HepG2 (cell line): Measurements from ENCODE around the gene ZNF189. TPM values are rescaled to one million over a fixed set of nuclear protein-coding genes. Genes with fewer than 3 reads are reported as not detected.

ENCODE experiments used
- HNRNPH1 ChIP-seq: fragments of 200-400 bp; formaldehyde crosslinking; optimal IDR thresholded peaks from 2 replicates; pipeline ENCODE3; 2017; ENCODE audit warnings: mild to moderate bottlenecking, low read depth, low read length
- NAIF1 ChIP-seq: sonication (generic); formaldehyde crosslinking; IDR thresholded peaks from 2 replicates; pipeline ENCODE4 v1.5.0; 2020; ENCODE audit warnings: mild to moderate bottlenecking, missing genetic modification reagents, borderline replicate concordance
- NFKBIZ ChIP-seq: IDR thresholded peaks from 2 replicates; pipeline ENCODE4 v1.6.1; 2018; ENCODE audit warnings: missing genetic modification reagents, missing compliant biosample characterization
- SIN3A ChIP-seq: IDR thresholded peaks from 2 replicates; pipeline ENCODE4 v1.6.1; 2011; ENCODE audit warnings: low read depth, mild to moderate bottlenecking, control low read depth, low read length, borderline replicate concordance
- ZEB1 ChIP-seq: IDR thresholded peaks from 2 replicates; pipeline ENCODE4 v1.6.1; 2012; ENCODE audit warnings: mild to moderate bottlenecking, low read depth, inconsistent platforms; ENCODE audit not compliant: insufficient replicate concordance
- ZFYVE20 ChIP-seq: sonication (generic); formaldehyde crosslinking; IDR thresholded peaks from 2 replicates; pipeline ENCODE4 v1.8.0; 2023; ENCODE audit warnings: low read depth, mild to moderate bottlenecking, moderate library complexity, missing genetic modification reagents, borderline replicate concordance
- ZNF343 ChIP-seq: sonication (generic); formaldehyde crosslinking; IDR thresholded peaks from 2 replicates; pipeline ENCODE4 v1.4.0; 2020; ENCODE audit warnings: mild to moderate bottlenecking, missing genetic modification reagents
- ZNF431 ChIP-seq: sonication (generic); formaldehyde crosslinking; IDR thresholded peaks from 2 replicates; pipeline ENCODE4 v1.9.0; 2022; ENCODE audit warnings: missing genetic modification reagents, low read depth, mild to moderate bottlenecking, borderline replicate concordance
- ZNF607 ChIP-seq: sonication (generic); formaldehyde crosslinking; IDR thresholded peaks from 2 replicates; pipeline ENCODE4 v1.5.1; 2020; ENCODE audit warnings: missing genetic modification reagents, mild to moderate bottlenecking, borderline replicate concordance
- polyA plus RNA-seq, 8 experiments: library from polyadenylated mRNA; depleted of rRNA in 3 of 8; stranded (reverse) in 7 of 8; unstranded in 1 of 8; fragments of >200 nt; fragmentation: Illumina TruSeq in 4 of 8; extraction: Trizol in 4 of 8; gene quantifications; 2 replicates each; pipeline versions ENCODE4 v1.2.1 to v1.2.3, GENCODE V29; 2011 to 2016; ENCODE audit warnings: low read depth in 4 of 8, missing spikeins in 1 of 8, mixed read lengths in 1 of 8; ENCODE audit not compliant: insufficient read depth in 1 of 8
- total RNA-seq, 5 experiments: library from RNA; depleted of rRNA; stranded (reverse); fragments of >200 nt; fragmentation: Illumina TruSeq; extraction: Trizol; gene quantifications; 2 replicates each; pipeline ENCODE4 v1.2.3, GENCODE V29; 2016; ENCODE audit warnings: low read depth in 1 of 5
- TF ChIP-seq, protein P1 (sequence below): sonication (generic); formaldehyde crosslinking; IDR thresholded peaks from 2 replicates; pipeline ENCODE4 v1.4.0; 2020; ENCODE audit warnings: missing genetic modification reagents, borderline replicate concordance
- TF ChIP-seq, protein P2 (sequence below): sonication (generic); formaldehyde crosslinking; IDR thresholded peaks from 2 replicates; pipeline ENCODE4 v1.8.1; 2023; ENCODE audit warnings: missing genetic modification reagents, inconsistent platforms, borderline replicate concordance
- TF ChIP-seq, protein P3 (sequence below): sonication (generic); formaldehyde crosslinking; IDR thresholded peaks from 2 replicates; pipeline ENCODE4 v1.4.0; 2020; ENCODE audit warnings: missing genetic modification reagents
- TF ChIP-seq, protein P4 (sequence below): sonication (generic); formaldehyde crosslinking; IDR thresholded peaks from 2 replicates; pipeline ENCODE4 v1.5.0; 2020; ENCODE audit warnings: mild to moderate bottlenecking, missing genetic modification reagents, borderline replicate concordance
- TF ChIP-seq, protein P5 (sequence below): IDR thresholded peaks from 2 replicates; pipeline ENCODE4 v1.6.1; 2012; ENCODE audit warnings: low read depth, low read length, improper control_type of control experiment

The ZNF189 gene
- total and polyA plus RNA-seq, 2 of the 13 experiments (the other 11 are each of a cell fraction or from before 2014, with no cell fraction given) = 8.4 to 50.0 TPM

DNA sequence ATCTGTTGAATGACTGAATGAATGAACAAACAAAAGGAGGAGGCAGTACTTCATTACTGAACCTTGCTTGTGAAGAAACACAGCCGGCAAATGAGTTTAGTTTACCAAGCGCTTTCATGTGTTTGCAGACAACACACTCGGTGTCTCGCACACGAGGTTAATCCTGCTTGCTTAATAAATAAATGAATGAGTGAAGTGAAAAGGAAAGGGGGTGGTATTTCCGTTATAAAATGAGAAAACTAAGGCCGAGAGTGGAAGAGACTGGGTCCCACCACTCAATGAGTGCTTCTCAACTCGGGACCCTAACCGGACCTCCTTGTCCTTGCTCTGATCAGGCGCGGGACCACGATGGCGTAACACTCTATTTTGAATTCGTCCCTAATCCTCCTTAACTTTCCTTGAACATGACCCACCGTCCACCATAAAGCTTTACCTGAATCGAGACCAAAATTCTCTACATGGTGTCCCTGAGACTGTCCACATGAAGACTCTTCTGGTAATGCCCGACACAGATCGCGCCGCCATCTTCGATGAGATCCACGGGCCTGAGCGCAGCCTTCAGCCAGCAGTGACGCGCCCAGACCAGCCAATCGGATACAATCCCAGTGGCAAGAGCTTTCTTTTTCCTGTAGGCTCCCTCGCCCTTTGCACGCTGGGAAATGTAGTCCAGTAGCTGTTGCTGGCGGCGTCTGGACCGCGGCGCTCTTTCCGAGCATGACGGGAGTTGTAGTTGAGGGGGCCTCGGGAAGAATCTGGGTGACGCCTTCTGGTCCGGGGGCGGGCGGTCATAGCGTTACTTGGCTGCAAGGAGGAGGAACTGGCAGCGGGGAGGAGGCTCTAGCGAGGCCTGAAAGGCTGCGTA lies at the start of gene ZNF189, which contains the start of gene MRPL50 (continued):
- TF ChIP-seq, protein P1, sequence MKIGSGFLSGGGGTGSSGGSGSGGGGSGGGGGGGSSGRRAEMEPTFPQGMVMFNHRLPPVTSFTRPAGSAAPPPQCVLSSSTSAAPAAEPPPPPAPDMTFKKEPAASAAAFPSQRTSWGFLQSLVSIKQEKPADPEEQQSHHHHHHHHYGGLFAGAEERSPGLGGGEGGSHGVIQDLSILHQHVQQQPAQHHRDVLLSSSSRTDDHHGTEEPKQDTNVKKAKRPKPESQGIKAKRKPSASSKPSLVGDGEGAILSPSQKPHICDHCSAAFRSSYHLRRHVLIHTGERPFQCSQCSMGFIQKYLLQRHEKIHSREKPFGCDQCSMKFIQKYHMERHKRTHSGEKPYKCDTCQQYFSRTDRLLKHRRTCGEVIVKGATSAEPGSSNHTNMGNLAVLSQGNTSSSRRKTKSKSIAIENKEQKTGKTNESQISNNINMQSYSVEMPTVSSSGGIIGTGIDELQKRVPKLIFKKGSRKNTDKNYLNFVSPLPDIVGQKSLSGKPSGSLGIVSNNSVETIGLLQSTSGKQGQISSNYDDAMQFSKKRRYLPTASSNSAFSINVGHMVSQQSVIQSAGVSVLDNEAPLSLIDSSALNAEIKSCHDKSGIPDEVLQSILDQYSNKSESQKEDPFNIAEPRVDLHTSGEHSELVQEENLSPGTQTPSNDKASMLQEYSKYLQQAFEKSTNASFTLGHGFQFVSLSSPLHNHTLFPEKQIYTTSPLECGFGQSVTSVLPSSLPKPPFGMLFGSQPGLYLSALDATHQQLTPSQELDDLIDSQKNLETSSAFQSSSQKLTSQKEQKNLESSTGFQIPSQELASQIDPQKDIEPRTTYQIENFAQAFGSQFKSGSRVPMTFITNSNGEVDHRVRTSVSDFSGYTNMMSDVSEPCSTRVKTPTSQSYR (CRISPR knock-in tag) = no peak
- TF ChIP-seq NFKBIZ (CRISPR knock-in tag) = peak; percentile 36; the same call in 1 of the 2 replicates
- TF ChIP-seq, protein P2, sequence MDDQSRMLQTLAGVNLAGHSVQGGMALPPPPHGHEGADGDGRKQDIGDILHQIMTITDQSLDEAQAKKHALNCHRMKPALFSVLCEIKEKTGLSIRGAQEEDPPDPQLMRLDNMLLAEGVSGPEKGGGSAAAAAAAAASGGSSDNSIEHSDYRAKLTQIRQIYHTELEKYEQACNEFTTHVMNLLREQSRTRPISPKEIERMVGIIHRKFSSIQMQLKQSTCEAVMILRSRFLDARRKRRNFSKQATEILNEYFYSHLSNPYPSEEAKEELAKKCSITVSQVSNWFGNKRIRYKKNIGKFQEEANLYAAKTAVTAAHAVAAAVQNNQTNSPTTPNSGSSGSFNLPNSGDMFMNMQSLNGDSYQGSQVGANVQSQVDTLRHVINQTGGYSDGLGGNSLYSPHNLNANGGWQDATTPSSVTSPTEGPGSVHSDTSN (CRISPR knock-in tag) = no peak
- TF ChIP-seq, protein P3, sequence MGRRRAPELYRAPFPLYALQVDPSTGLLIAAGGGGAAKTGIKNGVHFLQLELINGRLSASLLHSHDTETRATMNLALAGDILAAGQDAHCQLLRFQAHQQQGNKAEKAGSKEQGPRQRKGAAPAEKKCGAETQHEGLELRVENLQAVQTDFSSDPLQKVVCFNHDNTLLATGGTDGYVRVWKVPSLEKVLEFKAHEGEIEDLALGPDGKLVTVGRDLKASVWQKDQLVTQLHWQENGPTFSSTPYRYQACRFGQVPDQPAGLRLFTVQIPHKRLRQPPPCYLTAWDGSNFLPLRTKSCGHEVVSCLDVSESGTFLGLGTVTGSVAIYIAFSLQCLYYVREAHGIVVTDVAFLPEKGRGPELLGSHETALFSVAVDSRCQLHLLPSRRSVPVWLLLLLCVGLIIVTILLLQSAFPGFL (CRISPR knock-in tag) = no peak
- TF ChIP-seq ZEB1 = no peak
- peak; percentile 51 for TF ChIP-seq HNRNPH1
- TF ChIP-seq NAIF1 (CRISPR knock-in tag) = no peak
- TF ChIP-seq, protein P4, sequence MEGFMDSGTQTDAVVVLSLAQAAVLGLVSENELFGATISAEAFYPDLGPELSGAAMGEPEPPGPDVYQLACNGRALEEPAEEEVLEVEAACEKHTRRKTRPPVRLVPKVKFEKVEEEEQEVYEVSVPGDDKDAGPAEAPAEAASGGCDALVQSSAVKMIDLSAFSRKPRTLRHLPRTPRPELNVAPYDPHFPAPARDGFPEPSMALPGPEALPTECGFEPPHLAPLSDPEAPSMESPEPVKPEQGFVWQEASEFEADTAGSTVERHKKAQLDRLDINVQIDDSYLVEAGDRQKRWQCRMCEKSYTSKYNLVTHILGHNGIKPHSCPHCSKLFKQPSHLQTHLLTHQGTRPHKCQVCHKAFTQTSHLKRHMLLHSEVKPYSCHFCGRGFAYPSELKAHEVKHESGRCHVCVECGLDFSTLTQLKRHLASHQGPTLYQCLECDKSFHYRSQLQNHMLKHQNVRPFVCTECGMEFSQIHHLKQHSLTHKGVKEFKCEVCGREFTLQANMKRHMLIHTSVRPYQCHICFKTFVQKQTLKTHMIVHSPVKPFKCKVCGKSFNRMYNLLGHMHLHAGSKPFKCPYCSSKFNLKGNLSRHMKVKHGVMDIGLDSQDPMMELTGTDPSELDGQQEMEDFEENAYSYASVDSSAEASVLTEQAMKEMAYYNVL = no peak
- TF ChIP-seq ZNF431 (CRISPR knock-in tag) = 0 out of 2 replicates have a peak, but pooled peaks have one; percentile 58
- TF ChIP-seq SIN3A = peak; percentile 25; the same call in 1 of the 2 replicates
- TF ChIP-seq ZNF607 (CRISPR knock-in tag) = peak; percentile 48; the same call in 1 of the 2 replicates
- no peak for TF ChIP-seq ZFYVE20 (CRISPR knock-in tag)
- TF ChIP-seq, protein P5, sequence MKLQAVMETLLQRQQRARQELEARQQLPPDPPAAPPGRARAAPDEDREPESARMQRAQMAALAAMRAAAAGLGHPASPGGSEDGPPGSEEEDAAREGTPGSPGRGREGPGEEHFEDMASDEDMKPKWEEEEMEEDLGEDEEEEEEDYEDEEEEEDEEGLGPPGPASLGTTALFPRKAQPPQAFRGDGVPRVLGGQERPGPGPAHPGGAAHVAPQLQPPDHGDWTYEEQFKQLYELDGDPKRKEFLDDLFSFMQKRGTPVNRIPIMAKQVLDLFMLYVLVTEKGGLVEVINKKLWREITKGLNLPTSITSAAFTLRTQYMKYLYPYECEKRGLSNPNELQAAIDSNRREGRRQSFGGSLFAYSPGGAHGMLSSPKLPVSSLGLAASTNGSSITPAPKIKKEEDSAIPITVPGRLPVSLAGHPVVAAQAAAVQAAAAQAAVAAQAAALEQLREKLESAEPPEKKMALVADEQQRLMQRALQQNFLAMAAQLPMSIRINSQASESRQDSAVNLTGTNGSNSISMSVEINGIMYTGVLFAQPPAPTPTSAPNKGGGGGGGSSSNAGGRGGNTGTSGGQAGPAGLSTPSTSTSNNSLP = peak; percentile 50
- no peak for TF ChIP-seq ZNF343 (CRISPR knock-in tag)
